Measurements from ENCODE around the gene TTC1.

The TTC1 gene

GRCh38 chr5:160018945-160019625, 10.1 kb downstream of the TTC1 start:
- DNase-seq: no peak
- intact Hi-C loops (cut with DNase I; ENCODE audit: low total_unique reads): loop anchor here (10.0 kb wide), 1 partner anchor 96 kb away; the partner anchor contains the start of gene PWWP2A
- peaks cover 0 to 11% (median 0%) of the 10 kb centered on the region in 4 donors for H3K4me1 ChIP-seq
- H3K4me3 ChIP-seq: no peak overlapping the region
- no peaks in the 10 kb centered on the region for H3K27me3 ChIP-seq
- peaks cover 4 to 67% (median 9%) of the 10 kb centered on the region in 3 donors for H3K36me3 ChIP-seq
- H3K27ac ChIP-seq: no peak overlapping the region
- no peak for TF ChIP-seq CTCF (IDR thresholded peaks at IDR 0.05)
- H3K9me3 ChIP-seq: no peaks in the 10 kb centered on the region

- no peak for TF ChIP-seq CTCF (IDR thresholded peaks at IDR 0.05)
- Histone ChIP-seq H3K4me3 (no peak overlapping the region), H3K9me3 (no peaks in the 10 kb centered on the region), H3K36me3 (peaks cover 4 to 67% (median 5%) of the 10 kb centered on the region in 3 donors), H3K4me1 (peaks cover 0 to 11% (median 0%) of the 10 kb centered on the region in 4 donors), H3K27me3 (no peaks in the 10 kb centered on the region), H3K27ac (no peak overlapping the region)
- intact Hi-C loops (cut with DNase I; ENCODE audit: low total_unique reads): loop anchor here (2.0 to 5.0 kb wide), 2 partner anchors 172 to 326 kb away; no protein-coding TSS in a partner anchor
- DNase-seq: no peak
These were observed 11.4 kb downstream of the TTC1 start for GRCh38 chr5:160020266-160020770.

GRCh38 chr5:160020964-160021363, 12.0 kb downstream of the TTC1 start:
- Histone ChIP-seq H3K4me1 (peaks cover 0 to 11% (median 0%) of the 10 kb centered on the region in 4 donors), H3K27me3 (no peaks in the 10 kb centered on the region), H3K9me3 (no peaks in the 10 kb centered on the region), H3K36me3 (peaks cover 0 to 66% (median 4%) of the 10 kb centered on the region in 3 donors), H3K27ac (no peak overlapping the region), H3K4me3 (no peak overlapping the region)
- DNase-seq: no peak
- intact Hi-C loops (cut with DNase I; ENCODE audit: low total_unique reads): loop anchor here (2.0 to 5.0 kb wide), 2 partner anchors 171 to 326 kb away; no protein-coding TSS in a partner anchor
- no peak for TF ChIP-seq CTCF (IDR thresholded peaks at IDR 0.05)

- Histone ChIP-seq H3K4me1 (peaks cover 0 to 11% (median 0%) of the 10 kb centered on the region in 4 donors), H3K27ac (no peak overlapping the region), H3K4me3 (no peak overlapping the region), H3K9me3 (no peaks in the 10 kb centered on the region), H3K27me3 (no peaks in the 10 kb centered on the region), H3K36me3 (peaks cover 0 to 56% (median 4%) of the 10 kb centered on the region in 3 donors)
- peak; percentile 73 to 88 for TF ChIP-seq CTCF (IDR thresholded peaks at IDR 0.05)
- intact Hi-C loops (cut with DNase I; ENCODE audit: low total_unique reads): loop anchor here (2.0 to 5.0 kb wide), 2 partner anchors 170 to 325 kb away; no protein-coding TSS in a partner anchor
- peak in 1 of 2 donors; percentile 44 for DNase-seq
These were observed 13.0 kb downstream of the TTC1 start for GRCh38 chr5:160021831-160022446.

GRCh38 chr5:160023007-160023907, 14.3 kb downstream of the TTC1 start:
- peak in 1 of 2 donors; percentile 41 for DNase-seq
- no peaks in the 10 kb centered on the region for H3K9me3 ChIP-seq
- no peak overlapping the region for H3K27ac ChIP-seq
- peaks cover 0 to 44% (median 0%) of the 10 kb centered on the region in 3 donors for H3K36me3 ChIP-seq
- peaks cover 0 to 11% (median 0%) of the 10 kb centered on the region in 4 donors for H3K4me1 ChIP-seq
- intact Hi-C loops (cut with DNase I; ENCODE audit: low total_unique reads): loop anchor here (5.0 kb wide), 1 partner anchor 169 kb away; no protein-coding TSS in a partner anchor
- H3K4me3 ChIP-seq: no peak overlapping the region
- H3K27me3 ChIP-seq: no peaks in the 10 kb centered on the region
- TF ChIP-seq CTCF (IDR thresholded peaks at IDR 0.05): no peak
